Stimulated activated CD8-positive, alpha-beta memory T cell treated with anti-CD3 and anti-CD28 coated beads, Interleukin-15, amount 100 ng/mL, for 24 hours (primary cell): ENCODE data around the gene CARD10.
"Not testable (repeated sequence)": the region's sequence is repeated elsewhere in the genome, so short reads cannot be mapped to it uniquely, and the experiment has no call there.

Experiments
- DNase-seq: peaks from one replicate; pipeline ENCODE4 v3.0.0-alpha.2; 2020; ENCODE audit warnings: low read depth

CARD10 gene

DNA sequence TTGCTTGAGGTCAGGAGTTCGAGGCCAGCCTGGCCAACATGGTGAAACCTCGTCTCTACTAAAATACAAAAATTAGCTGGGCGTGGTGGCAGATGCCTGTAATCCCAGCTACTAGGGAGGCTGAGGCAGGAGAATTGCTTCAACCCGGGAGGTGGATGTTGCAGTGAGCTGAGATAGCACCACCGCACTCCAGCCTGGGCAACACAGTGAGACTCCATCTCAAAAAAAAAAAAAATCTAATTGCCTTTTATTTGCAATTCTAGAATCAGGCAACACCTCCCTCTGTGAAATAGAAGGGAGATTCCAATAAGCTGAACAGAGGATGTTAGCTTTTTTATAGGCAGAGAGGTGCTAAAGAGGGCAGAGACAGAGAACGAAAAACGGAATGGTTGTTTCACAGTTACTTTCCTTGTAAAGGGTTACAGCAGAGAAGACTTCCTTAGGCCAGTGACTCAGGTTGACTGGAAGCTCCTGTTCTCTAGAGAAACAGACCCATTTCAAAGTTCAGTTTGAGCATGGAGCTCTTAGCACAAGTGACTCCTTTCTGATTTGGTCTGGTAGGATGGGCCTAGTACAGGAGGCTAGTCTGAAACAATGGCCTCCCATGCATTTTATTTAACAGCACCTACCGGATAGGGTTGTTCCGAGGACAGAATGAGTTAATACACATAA is 8.0 kb upstream of the CARD10 start:
- not testable (repeated sequence) for DNase-seq

DNA sequence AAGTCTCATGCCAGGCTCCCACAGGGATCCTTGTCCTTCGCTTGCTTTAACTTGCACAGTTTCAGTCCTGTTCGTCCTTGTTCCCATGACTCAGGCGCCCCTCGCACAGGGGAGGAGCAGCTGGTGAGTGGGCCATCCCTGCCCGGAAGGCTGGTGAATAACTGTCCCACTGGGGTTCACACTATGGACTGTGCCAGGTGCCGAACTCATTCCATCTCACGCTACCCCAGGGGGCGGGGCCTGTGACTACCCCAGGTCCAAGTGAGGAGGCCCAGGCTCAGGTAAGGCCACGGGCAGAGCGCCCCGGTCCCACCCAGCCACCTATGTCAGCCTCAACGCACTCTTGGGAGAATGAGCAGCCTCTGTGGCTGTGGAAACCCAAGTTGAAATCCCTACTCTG is 7.2 kb upstream of the CARD10 start:
- DNase-seq = no peak

DNA sequence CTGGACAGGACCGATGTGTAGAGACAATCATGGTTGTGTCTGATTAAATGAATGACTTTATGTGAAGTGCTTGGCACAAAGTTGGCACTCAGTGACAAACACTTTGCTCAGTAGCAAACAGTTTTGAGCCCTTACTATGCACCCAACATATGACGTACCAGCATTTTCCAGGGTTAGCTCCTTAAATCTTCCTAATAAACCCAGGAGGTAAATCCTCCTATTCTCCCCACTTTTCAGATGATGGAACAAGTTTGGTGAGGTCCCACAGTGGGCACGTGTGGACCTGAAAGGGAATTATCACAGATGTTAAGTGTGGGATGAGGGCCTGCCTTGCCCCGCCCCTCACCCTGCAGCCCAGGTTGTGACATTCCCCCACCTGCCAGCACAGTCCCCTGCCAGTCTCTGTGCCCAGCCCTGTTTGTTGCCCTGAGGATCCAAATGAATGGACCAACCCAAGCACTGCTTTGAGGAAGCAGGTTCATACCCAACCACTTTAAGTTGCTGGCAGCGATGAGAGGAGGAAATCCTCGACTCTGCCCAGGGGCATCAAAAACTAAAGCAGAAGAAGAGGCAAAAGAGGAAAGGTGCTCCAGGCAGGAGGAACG is 6.6 kb upstream of the CARD10 start:
- DNase-seq = no peak

DNA sequence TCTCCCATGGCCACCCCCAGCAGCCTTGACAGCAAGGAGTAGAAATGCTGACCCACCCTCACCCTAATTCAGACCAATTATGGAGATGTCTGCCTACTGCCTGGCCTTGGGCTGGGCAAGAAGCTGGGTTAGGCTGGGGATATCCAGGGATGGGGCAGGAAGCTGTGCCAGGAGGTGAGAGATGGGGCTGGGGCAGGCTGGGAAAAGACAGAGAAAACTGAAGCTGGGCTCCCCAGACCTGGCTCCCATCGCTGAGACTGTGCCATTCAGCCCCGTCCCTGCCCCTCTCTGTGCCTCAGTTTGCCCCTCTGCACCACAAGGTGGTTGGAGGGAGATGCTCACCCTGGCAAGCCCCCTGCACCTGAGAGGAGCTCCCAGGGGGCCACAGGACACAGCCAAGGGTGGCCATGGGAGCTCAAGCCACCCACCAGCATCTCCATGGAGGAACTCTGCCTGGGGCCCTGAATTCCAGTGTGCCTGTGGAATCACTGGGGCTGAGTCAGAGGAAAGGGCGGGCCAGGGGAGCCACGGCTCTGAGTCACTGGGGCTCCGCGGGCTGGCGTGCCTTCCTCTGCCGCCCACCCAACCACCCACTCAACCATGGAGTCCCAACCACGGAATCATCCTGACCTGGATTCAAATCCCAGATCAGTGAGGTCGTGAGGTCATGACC is 6.0 kb upstream of the CARD10 start:
- DNase-seq = no peak

DNA sequence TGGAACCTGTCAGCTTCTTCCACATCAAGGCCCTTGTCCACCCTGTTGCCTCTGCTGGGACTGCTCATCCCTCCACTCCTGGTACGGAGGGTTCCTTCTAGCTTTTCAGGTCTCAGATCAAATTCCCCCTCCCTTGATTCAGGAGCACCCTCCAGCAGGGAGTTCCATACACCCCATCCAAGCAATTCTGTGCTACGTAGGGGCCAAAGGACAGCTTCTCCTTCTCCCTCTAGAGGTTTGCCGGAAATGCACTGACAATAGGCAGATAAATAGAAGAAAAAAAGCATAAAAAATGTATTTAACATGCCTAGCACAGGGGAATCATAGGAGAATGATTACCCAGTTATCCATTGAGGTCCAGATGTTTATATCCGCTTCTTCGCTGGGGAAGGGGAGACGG is 3.3 kb upstream of the CARD10 start:
- DNase-seq = no peak

DNA sequence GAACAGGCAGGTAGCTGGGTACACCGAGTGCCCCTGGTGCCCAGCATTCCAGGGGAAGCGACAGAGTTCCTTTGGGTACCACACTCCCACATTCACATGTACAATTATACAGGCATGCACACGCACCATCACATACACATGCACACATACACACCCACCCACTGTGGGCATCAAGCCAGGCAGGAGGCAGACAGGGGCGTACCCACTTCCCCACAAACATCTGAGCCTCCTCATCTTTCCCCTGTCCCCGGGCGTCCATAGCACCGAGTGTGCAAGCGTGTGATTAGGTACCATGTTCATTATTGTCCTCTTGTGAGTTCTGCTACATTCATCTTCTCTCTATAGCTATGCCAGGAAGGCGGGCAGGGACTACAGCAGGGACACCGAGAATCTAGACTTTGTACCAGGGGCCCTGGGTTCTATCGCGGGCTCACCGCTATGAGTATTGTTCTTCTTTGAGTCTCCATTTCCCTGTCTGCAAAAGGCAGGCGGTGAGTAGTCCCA is 2.1 kb upstream of the CARD10 start:
- no peak for DNase-seq

DNA sequence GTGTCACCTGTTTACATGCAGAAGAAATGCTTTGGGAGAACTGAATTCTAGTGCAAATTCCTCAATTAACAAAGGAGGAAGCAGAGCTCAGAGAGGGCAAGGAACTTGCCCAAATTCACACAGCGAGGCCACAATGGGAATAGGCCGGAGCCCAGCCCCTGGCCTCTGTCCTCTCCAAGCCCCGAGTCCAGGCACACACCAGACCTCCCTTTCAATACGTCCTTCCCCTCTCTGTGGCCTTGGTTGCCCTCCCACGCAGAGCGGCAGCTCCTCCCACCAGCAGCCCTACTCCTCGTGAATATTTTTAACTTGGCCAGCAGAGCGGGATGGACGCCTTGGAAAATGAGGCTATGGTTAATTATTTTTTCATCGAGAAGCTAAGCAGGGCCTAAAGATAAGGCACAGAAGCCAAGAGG is 1.6 kb upstream of the CARD10 start:
- no peak for DNase-seq

DNA sequence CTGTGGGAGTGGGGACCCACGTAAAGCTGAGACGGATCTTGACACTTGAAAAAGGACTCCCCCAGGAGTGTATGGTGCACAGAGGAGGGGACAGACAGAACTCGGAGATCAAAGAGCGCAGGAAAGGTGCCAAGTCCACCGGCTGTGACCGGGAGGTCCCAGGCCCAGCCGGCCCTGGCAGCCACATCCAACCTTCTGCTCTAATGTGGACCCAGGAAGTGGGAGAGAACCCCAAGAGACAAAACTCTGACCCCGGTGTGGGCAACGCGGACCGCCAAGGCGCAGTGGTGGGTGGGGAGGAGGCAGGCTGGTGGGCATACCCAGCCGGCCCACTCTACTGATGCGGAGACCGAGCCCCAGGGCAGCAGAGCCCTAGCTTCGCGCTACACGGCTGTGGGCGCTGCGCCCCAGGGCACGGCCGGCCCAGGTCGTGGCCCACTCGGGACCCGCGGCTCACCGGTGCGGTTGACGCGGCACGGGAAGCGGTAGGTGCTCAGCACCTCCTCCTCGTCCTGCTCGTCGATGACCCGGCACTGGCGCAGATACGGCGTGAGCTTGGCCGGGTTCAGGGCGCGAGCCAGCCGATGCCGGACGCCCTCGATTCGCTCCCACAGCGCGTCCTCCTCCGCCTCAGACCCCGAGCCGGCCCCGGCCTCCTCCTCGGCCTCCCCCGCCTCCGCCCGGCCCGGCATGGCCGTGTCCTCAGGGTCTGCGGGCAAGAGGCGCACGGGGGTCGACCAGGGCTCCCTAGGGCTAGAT is 527 bp downstream of the CARD10 start:
- no peak for DNase-seq

DNA sequence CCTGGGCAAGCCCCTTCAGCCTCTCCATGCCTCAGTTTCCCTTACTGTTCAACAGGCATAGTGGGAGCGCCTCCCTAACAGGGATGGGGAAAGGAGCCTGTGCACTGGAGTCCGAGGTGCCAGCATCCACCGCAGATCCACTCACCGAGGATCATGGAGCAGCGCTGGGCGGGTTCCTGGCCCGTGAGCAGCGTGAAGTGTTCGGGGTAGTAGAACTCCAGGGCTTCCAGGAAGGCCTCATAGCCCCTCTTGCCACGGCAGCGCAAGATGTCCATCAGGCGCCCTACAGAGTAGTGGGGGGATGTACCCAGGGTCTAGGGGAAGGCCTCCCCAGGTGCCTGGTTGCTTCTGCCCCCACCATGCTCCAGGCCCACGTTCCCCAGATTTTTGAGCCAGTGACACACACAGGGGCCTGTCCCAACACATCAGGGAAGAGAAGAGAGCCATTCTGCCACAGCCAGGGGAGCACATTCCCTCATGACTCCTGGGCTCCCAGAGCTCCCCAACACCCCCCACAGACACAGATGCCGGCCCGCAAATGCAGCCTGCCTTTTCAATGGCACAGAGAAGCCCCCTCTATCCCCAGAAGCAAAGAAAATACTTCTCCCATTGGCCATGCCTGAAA is 1.3 kb downstream of the CARD10 start:
- no peak for DNase-seq

DNA sequence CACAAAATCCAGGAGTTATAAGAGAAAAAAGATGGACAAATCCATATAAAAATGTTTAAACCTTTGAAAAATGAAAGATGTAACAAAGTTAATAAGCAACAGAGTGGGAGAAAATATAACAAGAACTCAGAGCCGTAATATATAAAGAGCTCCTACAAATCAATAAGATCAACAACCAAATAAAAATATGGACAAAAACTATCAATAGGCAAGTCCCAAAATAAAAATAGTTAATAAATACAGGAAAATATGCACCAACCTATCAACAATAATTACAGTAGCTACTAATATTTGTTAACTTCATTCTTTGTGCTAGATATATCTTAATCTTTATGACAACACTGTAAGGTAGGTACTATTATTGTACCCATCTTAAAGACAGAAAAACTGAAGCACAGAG is 2.8 kb downstream of the CARD10 start:
- no peak for DNase-seq

DNA sequence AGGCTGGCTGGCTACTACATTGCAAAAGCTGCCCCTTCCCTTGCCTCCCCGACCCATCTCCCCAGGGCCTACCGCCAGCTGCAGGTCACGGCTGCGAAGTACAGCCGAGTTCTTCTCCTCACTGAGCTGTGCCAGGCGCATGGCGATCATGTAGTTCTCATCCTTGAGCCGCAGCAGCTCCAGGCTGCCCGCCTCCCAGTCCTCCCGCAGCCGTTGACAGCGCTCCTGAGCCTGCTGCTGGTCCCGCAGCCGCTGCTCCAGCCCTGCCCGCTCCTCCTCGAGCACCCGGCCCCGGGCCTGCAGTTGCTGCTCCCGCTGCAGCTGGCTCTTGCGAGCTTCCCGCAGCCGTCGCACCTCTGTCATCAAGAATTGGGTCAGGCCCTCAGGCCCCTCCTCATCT is 3.3 kb downstream of the CARD10 start:
- DNase-seq = no peak

DNA sequence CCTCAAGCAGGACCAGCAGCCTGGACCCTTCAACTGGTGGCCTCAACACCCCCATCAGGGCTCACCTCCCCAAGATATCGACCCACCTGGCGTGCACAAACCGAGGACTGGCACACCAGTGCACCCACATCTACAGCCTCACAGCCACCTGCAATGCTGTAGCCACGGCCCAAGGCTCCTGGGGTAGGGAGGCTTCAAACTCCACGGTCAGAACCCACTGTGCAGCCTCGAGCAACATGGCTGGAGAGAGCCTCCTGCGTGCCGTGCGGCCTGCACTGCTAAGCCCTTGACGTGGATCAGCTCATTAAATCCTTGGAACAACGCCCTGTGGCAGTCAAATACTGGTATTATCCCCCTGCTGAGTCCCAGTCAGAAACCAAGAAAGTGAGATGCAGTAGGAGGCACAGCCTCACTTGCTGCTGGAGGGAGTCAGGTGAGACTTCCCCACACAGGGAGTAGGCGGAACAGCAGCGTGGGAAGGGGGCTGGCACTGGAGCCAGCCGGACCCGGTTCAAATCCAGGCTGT is 4.6 kb downstream of the CARD10 start:
- DNase-seq = no peak

DNA sequence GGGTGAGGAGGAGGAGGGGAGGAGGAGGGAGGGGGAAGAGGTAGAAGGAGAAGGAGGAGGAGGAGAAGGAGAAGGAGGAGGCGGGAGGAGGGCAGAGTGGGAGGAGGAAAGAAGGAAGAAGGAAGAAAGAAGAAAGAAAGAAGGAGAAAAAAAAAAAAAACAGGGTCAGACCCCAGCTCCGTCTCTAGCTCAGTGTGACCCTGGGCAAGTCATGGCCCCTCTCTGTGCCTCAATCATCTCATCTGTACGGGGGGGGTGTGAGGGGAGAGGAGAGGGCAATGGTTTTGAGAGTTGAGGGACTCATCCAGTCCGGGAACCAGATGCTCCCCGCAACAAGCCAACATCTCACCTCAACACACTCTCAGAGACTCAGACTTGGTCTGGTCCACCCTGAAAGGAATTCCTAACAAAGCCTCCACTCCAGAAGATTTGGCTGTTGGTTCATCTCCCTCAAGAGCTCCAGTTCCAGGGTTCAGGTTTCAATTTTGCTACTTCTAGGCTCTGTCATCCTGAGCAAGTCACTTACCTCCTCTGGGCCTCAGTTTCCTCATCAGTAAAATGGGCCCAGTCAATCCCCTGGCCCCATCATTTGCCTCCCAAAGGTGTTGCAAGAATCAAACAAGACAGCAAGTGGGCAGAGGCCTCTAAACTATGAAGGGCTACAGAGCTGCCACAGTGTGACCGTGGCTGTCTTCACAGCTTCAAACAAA is 7.7 kb downstream of the CARD10 start:
- no peak for DNase-seq

DNA sequence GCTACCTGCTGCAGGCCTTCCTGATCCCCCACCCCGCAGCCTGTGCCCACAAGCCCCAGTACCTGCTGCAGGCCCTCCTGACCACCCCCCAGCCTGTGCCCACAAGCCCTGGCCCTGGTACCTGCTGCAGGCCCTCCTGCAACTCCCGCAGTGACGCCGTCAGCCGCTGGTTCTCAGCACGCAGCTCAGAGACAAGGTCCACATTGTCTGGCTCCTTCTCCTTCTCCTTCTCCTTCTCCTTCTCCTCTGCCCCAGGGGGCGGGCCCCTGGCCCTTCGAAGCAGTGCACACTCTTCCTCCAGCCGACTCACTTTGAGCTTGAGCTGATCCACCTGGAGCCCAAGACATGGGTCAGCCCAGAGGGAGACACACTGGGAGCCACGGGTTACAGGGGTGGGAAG is 9.1 kb downstream of the CARD10 start:
- no peak for DNase-seq

DNA sequence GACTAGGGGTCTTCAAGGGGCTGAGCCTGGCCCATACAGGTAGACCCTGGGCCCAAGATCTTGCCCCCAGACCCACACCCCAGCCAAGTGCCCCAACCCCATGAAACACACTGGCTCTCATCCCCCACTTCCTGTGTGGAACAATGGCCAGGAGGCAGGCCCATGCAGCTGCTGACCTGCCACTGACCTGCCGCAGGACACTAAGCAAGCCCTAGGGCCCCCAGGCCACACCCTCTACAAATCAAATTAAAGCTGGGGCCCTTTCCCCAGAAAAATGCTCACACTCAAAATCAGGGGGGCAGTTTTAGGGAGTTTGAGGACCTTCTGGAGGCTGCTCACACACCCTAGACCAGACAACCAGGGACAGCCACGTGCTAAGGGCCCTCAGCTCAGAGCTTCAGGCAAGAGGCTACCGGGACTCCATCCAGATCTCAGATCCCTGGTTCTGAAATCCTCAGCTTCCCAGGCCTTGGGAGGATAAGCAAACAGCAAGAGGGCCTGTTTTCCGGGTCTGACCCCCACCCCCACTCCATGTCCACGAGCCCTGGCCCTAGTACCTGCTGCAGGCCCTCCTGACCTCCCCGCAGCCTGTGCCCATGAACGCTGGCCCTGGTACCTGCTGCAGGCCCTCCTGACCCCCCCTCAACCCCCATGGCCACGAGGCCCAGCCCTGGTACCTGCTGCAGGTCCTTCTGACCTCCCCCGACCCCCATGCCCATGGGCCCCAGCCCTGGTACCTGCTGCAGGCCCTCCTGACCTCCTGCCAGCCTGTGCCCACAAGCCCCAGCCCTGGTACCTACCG is 10.0 kb downstream of the CARD10 start:
- no peak for DNase-seq

DNA sequence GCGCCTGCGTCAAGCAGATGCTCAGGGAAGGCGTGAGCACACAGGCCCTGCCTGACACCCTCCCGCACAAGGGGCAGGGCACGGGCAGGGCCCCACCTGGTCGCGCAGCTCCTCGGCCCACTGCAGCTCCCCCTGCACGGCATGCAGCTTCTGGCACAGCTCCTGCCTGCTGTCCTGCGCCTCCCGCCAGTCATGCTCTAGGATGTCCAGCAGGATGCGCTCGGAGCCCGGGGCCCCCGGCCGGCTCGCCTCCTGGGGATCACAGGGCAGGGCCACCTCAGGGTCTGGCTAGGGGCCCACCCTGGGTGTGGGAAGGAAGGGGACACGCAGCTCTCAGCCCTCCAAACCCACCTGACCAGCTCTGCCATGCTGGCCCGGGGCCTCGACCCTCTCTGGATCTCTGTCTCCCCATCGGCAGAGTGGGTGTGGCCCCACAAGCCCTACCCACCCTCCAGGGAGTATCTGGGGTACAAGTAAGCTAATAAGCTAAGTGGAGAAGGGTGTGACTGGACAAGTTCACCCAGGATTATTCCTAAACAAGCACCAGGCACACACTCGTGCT is 10.7 kb downstream of the CARD10 start:
- no peak for DNase-seq

DNA sequence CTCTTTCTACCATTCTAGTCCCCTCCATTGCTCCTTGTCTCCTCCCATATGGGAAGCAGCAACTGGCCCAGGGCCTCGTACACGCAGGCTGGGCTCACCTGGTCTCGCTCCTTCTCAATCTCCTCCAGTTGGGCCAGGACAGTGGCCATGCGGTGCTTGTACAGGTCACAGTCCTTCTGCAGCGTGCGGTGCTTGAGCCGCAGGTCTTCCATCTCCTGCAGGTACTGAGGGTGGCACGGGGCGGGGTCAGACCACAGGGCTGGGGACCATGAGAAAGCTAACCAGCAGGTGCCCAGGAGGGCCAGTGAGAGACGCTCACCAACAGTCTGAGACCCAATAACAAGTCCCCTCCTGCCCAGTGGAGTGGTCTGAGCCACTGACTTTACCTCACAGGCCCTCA is 11.5 kb downstream of the CARD10 start:
- no peak for DNase-seq

DNA sequence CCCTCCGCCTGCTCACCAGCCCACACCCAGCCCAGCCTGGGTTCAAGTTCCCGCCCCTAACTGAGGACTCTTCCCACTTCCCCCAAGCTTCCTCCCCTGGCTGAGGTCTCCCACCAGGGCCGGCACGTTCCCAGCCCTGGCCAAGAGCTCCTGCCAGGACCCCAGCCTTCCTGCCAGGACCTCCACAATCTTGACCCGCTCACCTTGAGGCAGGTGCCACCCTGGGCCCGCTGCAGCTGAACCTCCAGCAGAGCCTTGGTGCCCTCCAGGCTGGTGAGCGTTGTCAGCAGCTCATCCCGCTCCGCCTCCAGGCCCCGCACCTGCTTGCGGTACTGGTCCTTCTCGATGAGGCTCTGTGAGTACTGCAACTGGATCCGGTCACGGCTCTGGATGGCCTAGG is 13.2 kb downstream of the CARD10 start:
- no peak for DNase-seq

DNA sequence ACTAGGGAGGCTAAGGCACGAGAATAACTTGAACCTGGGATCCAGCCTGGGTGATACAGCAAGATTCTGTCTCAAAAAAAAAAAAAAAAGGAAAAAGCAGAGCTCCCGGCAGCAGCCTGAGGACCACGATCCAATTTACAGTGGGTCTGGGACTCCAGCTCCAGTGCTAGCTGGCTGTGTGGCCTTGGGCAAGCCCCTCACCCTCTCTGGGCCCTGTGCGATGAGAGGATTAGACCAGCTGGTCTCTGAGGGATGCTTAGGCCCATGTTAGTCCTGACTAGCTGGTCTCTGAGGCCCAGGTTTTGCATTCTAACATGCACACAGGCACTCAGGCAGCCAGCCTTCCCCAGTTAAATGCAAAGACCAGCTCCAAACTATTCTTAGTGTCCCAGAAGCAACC is 13.7 kb downstream of the CARD10 start:
- no peak for DNase-seq

DNA sequence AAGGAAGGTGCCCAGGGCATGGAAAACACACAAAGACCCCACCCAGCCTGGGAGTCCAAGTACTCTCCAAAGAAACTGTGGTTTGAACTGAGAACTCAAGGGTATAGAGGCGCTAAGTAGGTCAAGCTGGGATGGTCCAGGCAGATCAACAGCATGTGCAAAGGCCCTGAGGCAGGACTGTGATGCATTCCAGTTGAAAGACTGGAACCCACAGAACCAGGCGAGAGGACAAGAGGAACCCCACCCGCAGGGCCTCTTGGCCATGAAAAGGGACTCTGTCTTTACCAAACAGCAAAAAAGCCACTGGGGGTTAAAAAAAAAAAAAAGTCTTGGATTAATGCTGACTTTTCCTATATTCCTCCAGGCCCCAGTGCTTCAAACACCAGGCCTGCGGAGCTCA is 14.3 kb downstream of the CARD10 start:
- no peak for DNase-seq
